Measurements from ENCODE around the gene TRIM2.
A peak's percentile ranks its signal among the peaks of the same experiment; 100 is the strongest.

Gene TRIM2

DNA sequence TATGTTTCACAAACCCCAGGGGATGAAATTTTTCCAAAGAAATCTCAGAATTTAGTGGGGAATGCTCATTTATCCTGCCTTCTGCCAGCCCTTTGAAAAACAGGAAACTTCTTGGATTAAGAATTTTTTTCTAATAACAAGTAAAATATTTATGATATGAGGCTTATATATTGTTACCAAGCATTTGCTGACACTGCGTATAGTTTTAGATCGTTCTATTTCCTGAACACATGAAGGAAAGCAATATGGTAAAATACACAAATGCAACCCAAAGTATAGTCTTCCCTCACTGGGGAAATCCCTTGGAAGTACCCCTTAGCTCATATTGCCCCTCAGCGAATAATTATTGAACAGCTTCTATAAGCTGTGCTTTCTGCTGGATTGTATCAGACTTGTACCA lies 85.9 kb downstream of the TRIM2 start:
- DNase-seq = no peak

- DNase-seq = no peak
These were observed 87.3 kb downstream of the TRIM2 start for GRCh38 chr4:153291562-153291961.

DNA sequence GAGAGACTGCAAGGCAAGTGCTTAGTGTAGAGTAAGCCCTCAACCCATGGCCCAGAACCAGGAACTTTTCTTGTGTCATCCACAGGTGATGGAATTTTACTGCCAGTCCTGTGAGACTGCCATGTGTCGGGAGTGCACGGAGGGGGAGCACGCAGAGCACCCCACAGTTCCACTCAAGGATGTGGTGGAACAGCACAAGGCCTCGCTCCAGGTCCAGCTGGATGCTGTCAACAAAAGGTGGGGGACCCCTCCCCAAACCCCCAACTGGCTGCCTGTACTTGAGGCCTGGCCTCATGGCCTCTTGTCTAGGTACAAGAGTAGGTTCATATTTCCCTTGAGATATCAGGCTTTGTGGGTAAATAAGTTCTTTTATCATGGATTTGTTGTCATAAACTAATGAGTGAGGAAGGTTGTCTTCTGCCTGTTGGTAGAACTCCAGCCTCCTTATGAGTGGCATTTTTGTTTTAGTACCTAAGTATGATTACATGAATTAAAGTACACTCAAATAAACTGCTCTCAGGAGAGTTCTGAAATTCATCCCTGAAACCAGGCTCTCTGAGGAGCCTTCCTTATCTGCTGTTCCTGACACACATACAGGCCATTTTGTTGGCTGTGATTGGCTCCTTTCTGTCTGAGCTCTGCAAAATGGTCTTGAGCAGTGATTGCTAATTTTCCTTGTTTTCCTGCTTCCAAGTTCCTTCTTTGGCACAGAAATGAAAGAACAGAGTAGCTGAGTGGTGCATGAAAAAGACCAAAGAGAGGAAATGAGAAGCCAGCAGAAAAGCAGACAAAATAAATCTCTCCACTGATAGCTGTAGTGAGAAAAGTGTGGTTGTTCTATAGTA lies 88.9 kb downstream of the TRIM2 start:
- DNase-seq = no peak

- no peak for DNase-seq
These were observed 89.5 kb downstream of the TRIM2 start for GRCh38 chr4:153293742-153294057.

GRCh38 chr4:153294631-153295030 lies 90.4 kb downstream of the TRIM2 start:
- no peak for DNase-seq

GRCh38 chr4:153295131-153295755 lies 91.0 kb downstream of the TRIM2 start:
- no peak for DNase-seq

DNA sequence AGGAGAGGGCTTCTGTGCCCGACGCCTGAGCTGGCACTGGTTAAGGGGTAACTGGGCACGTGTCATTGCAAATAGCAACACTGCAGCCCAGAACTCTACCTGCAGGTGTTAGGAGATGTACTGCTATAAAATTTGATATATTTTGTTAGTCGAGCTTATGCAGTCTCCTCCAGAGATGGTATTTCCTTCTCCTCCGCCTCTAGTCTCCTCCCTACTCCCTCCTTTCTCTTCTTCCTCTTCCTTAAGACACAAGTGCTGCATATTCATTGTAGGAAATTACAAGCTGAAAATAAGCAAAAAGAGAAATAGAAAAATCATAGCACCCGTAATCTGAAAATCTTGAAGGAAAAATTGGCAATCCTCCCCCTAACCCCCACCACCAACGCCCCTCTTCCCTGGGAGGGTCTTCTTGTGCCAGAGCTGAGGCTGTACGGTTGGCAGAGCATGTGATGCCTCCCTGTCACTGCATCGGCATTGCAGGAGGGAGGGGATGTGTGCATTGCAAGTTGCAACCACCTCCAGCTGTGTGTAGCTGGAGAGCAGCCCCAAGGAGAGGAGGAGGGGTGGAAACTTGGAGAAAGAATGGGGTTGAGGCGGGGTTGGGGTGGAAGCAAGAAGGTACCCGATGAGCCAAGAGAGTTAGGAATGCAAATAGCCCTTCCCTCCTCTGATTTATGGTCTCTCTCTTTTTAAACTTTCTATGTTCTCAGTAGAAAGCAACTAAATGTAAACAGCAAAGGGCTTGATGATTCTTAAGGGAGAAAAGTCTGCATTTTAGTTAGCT lies 92.0 kb downstream of the TRIM2 start:
- no peak for DNase-seq

DNA sequence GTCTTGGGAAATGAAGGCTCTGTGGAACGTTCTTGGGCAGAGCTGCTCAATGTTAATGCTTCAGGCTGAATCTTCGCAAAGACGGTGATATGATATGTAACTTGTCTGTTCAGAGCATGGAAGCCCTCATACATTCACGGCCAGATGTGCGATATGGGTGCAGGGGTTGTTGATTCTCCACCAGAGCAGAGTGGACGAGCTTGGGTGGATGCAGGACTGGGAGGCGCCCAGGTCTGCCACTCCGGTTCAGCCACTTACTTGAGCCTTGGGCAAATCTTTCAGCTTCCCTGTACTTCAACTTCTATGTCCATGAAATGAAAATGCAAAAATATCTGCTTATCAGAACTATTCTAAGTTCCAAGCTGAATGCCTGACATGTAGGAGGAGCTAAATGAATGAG lies 92.9 kb downstream of the TRIM2 start:
- DNase-seq = no peak

DNA sequence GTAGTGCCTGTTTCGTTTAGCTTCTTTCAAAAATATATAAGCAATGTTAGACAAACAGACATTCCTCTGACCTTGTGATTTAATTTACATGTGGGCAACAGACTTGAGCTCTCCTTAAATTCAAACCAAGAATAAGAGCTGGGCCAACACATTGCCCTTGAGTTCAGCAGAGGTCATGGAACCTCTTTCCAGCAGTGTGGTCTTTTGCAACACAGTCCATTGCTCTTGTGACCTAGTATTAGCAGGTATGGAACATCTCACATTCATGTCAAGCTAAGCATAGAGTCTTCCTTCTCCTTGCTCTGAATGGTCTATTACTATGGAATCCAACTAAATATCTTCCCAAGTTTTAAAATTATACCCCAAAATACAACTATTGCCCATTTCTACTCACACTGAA lies 106.5 kb downstream of the TRIM2 start:
- no peak for DNase-seq

GRCh38 chr4:153314915-153315314 lies 110.7 kb downstream of the TRIM2 start:
- no peak for DNase-seq

- peak; percentile 12 for DNase-seq
These were observed 114.6 kb downstream of the TRIM2 start for GRCh38 chr4:153318696-153319320.

DNA sequence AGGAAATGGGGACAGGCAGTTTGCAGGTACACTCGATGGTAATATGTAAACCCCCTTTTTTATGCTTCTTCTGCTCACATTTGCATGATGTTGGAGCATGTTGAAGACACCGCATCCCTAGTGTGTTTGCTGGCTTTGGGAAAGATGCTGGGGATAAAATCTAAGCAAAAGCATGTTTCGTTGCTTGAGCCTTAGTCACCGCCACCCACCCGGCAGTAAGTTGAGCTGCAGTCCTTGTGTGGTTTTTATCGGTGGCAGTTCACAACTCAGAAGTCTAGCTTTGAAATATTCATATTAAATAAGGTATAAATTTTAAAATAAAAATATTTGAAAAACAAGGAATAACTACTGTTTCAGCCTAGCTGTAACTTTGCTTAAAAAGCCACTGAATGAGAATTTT lies 118.5 kb downstream of the TRIM2 start:
- no peak for DNase-seq

- DNase-seq = no peak
These were observed 119.8 kb downstream of the TRIM2 start for GRCh38 chr4:153324046-153324445.

DNA sequence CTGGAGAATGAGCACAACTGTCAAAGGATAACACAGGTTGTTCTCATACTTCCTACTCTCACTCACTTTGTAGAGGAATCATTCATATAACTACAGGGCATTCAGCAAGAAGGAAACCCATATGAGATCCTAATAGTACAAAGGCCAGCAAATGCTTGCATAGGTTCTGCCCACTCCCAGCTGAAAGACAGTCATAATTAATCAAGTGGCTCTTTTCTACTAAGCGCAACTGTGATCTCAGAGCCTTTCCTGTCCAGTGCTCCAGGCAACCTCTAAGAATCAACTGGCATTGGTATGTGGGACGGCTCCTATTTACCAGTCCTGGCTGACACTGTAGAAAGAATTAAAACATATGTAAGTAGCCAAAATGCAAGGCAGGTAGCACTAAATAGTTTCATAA lies 121.3 kb downstream of the TRIM2 start:
- DNase-seq = no peak

- no peak for DNase-seq
These were observed 122.3 kb downstream of the TRIM2 start for GRCh38 chr4:153326513-153326912.

GRCh38 chr4:153327247-153327646 lies 123.0 kb downstream of the TRIM2 start:
- DNase-seq = no peak

DNA sequence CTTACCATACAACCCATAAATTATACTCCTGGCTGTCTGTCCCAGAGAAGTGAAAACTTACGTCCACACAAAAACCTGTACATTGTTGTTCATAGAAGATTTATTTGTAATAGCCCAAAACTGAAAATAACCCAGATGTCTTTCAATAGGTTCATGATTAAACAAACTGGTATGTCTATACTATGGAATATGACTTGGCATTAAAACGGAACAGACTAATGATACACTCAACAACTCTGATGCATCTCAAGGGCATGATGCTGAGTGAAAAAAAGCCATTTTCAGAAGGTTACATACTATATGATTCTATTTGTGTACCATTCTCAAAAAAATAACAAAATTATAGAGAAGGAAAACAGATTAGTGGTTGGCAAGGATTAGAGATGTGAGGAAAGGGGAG lies 128.7 kb downstream of the TRIM2 start:
- no peak for DNase-seq

GRCh38 chr4:153333874-153334273 lies 129.6 kb downstream of the TRIM2 start:
- DNase-seq = no peak

DNA sequence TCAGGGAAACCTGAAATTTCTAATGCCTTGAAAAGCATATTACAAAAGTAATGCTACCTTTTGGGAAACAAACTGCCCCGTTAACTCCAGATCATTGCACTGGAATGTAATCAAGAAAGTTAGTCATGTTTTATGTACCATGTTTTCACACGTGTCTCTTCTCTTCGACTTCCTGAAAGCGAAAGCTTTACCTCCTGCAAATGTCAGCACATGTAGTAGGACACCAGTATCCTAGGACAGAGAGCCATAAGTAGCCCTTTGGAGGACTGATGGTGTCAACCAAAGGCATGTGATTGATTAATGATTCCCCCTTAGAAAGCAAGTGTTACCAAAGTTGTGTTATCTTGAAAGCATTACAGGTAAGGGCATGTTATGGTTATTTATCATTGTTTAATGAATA lies 131.4 kb downstream of the TRIM2 start:
- DNase-seq = no peak

GRCh38 chr4:153337686-153338085 lies 133.4 kb downstream of the TRIM2 start:
- no peak for DNase-seq

- DNase-seq = no peak
These were observed 137.4 kb downstream of the TRIM2 start for GRCh38 chr4:153341575-153342090.

DNA sequence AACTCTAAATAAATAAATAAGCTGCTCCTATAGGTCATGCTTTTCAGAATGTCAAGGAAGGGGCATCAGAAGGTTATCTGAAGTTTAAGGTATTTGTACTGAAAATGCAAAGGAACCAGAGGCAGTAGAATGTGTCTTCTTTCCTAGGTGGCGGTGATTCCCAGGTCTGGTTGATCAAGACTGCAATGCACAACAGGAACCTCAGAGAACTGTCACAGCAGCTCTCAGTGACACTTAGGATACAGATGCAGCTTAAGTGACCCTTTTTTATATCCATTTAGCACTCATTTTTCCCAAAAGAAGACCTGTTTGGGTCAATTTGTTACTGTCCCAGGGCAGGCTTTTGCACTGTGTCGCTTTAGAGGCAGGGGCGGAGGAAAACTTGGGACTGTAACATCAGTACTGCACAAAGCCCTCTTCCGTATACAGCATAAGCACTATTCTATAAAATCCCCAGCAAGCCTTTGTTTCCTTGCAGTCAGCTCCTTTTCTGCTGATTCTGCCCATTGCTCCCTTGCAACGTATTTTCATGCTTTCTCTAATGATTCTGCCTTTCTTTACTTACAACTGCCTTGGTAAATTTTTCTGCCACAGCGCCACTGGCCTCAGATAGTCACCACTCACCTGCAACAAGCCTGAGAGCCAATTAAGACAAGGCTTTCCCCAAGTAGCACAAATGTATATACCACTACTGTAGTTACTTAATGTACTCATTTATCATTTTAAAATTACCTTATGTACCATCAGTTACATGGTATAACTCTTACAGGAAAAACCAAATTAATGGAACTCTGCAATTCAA lies 138.7 kb downstream of the TRIM2 start:
- no peak for DNase-seq
